H1 (cell line): ENCODE results near the gene ZFAND2B. TPM values are rescaled to one million over a fixed set of nuclear protein-coding genes. Genes with fewer than 3 reads are reported as not detected.

Source experiments
- CTCF ChIA-PET: fragments of 300-600 bp; sonication (Branson Sonifier 250); formaldehyde crosslinking; loops from one replicate; lab custom pipeline; 2021; ENCODE audit not compliant: partially characterized antibody; lab: Charles Lee
- POLR2A ChIA-PET: fragments of 300-600 bp; sonication (Branson Sonifier 250); formaldehyde crosslinking; loops from one replicate; lab custom pipeline; 2021; ENCODE audit warnings: inconsistent platforms; ENCODE audit not compliant: partially characterized antibody; lab: Charles Lee
- DNase-seq, 2 experiments: peaks; one replicate each; pipeline versions ENCODE4 v3.0.0 to v3.0.0-alpha.2; 2010 to 2022; ENCODE audit warnings: low spot score in 2 of 2, low read depth in 1 of 2, mixed read lengths in 1 of 2
- FAIRE-seq: peaks from 2 replicates; lab custom pipeline; 2011; peaks lifted over from hg19 to GRCh38; lab: Jason Lieb, UNC
- H2AFZ ChIP-seq: 2 replicates; pipeline ENCODE4 v1.8.1; 2012; ENCODE audit warnings: low read length, inconsistent platforms
- H2AK5ac ChIP-seq: 2 replicates; pipeline ENCODE4 v1.6.1; 2013; ENCODE audit warnings: low read depth, low read length
- H2BK120ac ChIP-seq: replicated peaks from 2 replicates; pipeline ENCODE3; 2013; ENCODE audit warnings: low read depth, low read length, inconsistent platforms
- H2BK12ac ChIP-seq: 2 replicates; pipeline ENCODE4 v1.6.1; 2013; ENCODE audit warnings: low read depth, low read length
- H2BK15ac ChIP-seq: 2 replicates; pipeline ENCODE4 v1.6.1; 2013; ENCODE audit warnings: low read length
- H2BK20ac ChIP-seq: 2 replicates; pipeline ENCODE4 v1.6.1; 2013; ENCODE audit warnings: low read length
- H2BK5ac ChIP-seq: 2 replicates; pipeline ENCODE4 v1.6.1; 2013; ENCODE audit warnings: low read depth, low read length
- H3K14ac ChIP-seq: 2 replicates; pipeline ENCODE4 v1.6.1; 2013; ENCODE audit warnings: inconsistent platforms; ENCODE audit not compliant: insufficient read length
- H3K18ac ChIP-seq: 2 replicates; pipeline ENCODE4 v1.6.1; 2013; ENCODE audit warnings: low read length; ENCODE audit errors: extremely low read depth
- H3K23ac ChIP-seq: 2 replicates; pipeline ENCODE4 v1.6.1; 2013; ENCODE audit warnings: inconsistent platforms; ENCODE audit not compliant: insufficient read length
- H3K23me2 ChIP-seq: 2 replicates; pipeline ENCODE4 v1.6.1; 2013; ENCODE audit warnings: low read depth, low read length
- H3K27ac ChIP-seq: 2 replicates; pipeline ENCODE4 v1.6.1; 2011; ENCODE audit warnings: low read depth, low read length, inconsistent platforms
- H3K27me3 ChIP-seq, 4 experiments: replicated peaks in 1 of 4; 1 replicate in 1 of 4; 2 replicates in 3 of 4; pipeline versions ENCODE4 v1.6.1 to v1.8.1; 2011 to 2013; ENCODE audit warnings: low read length in 3 of 4, mild to moderate bottlenecking in 3 of 4, inconsistent platforms in 2 of 4, mixed read lengths in 2 of 4, moderate library complexity in 1 of 4; ENCODE audit not compliant: control insufficient read depth in 3 of 4, insufficient read depth in 3 of 4; ENCODE audit errors: extremely low read depth in 1 of 4
- H3K36me3 ChIP-seq, 4 experiments: 2 replicates each; pipeline versions ENCODE4 v1.6.1 to v1.8.1; 2011 to 2013; ENCODE audit warnings: mild to moderate bottlenecking in 4 of 4, low read length in 3 of 4, moderate library complexity in 2 of 4, control low read depth in 1 of 4, inconsistent platforms in 1 of 4; ENCODE audit not compliant: insufficient read depth in 4 of 4, control insufficient read depth in 2 of 4
- H3K4ac ChIP-seq: replicated peaks from 2 replicates; pipeline ENCODE3; 2013; ENCODE audit warnings: low read length, low read depth, mixed read lengths, inconsistent platforms; ENCODE audit not compliant: insufficient read length
- H3K4me1 ChIP-seq, 4 experiments: replicated peaks in 1 of 4; 1 replicate in 1 of 4; 2 replicates in 3 of 4; pipeline versions ENCODE4 v1.6.1 to v1.8.1; 2011 to 2013; ENCODE audit warnings: low read length in 3 of 4, inconsistent platforms in 2 of 4, mixed read lengths in 1 of 4; ENCODE audit not compliant: insufficient read depth in 4 of 4, control insufficient read depth in 3 of 4
- H3K4me2 ChIP-seq, 2 experiments: 2 replicates each; pipeline versions ENCODE4 v1.6.1 to v1.8.1; 2011 to 2013; ENCODE audit warnings: low read depth in 2 of 2, low read length in 2 of 2, control low read depth in 1 of 2, inconsistent platforms in 1 of 2, mild to moderate bottlenecking in 1 of 2; ENCODE audit not compliant: insufficient read depth in 1 of 2
- H3K4me3 ChIP-seq, 4 experiments: fragments of 200-600, 300-600 bp in 1 of 4; sonication (generic), shearing (Covaris generic), sonication (Bioruptor Twin) in 1 of 4; 2 replicates each; pipeline versions ENCODE4 v1.5.1 to v1.8.1; 2011 to 2016; ENCODE audit warnings: low read length in 4 of 4, low read depth in 3 of 4, control low read depth in 2 of 4, inconsistent platforms in 2 of 4, mild to moderate bottlenecking in 2 of 4, mixed read lengths in 1 of 4, moderate library complexity in 1 of 4; ENCODE audit not compliant: insufficient read depth in 2 of 4; ENCODE audit errors: extremely low read depth in 1 of 4
- H3K56ac ChIP-seq: replicated peaks from 2 replicates; pipeline ENCODE3; 2013; ENCODE audit warnings: low read depth, mild to moderate bottlenecking, mixed read lengths, low read length, inconsistent platforms; ENCODE audit not compliant: insufficient read length
- H3K79me1 ChIP-seq: 2 replicates; pipeline ENCODE4 v1.6.1; 2013; ENCODE audit warnings: low read depth, low read length, control low read depth
- H3K79me2 ChIP-seq, 2 experiments: 2 replicates each; pipeline versions ENCODE4 v1.6.1 to v1.8.1; 2012 to 2013; ENCODE audit warnings: low read length in 2 of 2, mild to moderate bottlenecking in 2 of 2, inconsistent platforms in 1 of 2; ENCODE audit not compliant: insufficient read depth in 2 of 2, control insufficient read depth in 1 of 2
- H3K9ac ChIP-seq, 4 experiments: replicated peaks in 1 of 4; 1 replicate in 1 of 4; 2 replicates in 3 of 4; pipeline versions ENCODE4 v1.6.1 to v1.8.1; 2011 to 2013; ENCODE audit warnings: low read depth in 3 of 4, low read length in 3 of 4, control low read depth in 2 of 4, mild to moderate bottlenecking in 2 of 4, moderate library complexity in 2 of 4, inconsistent platforms in 1 of 4; ENCODE audit errors: extremely low read depth in 1 of 4
- H3K9me3 ChIP-seq, 2 experiments: 2 replicates each; pipeline versions ENCODE4 v1.6.1 to v1.8.1; 2012 to 2013; ENCODE audit warnings: mild to moderate bottlenecking in 2 of 2, moderate library complexity in 2 of 2, control low read depth in 1 of 2, inconsistent platforms in 1 of 2, low read depth in 1 of 2, low read length in 1 of 2, mixed read lengths in 1 of 2; ENCODE audit not compliant: insufficient read depth in 2 of 2
- H4K20me1 ChIP-seq, 2 experiments: replicated peaks in 1 of 2; 2 replicates each; pipeline versions ENCODE3 to v1.8.1; 2011 to 2013; ENCODE audit warnings: inconsistent platforms in 2 of 2, low read length in 2 of 2, mild to moderate bottlenecking in 1 of 2; ENCODE audit not compliant: insufficient read depth in 2 of 2, control insufficient read depth in 1 of 2
- H4K5ac ChIP-seq: 2 replicates; pipeline ENCODE4 v1.6.1; 2013; ENCODE audit warnings: low read length, low read depth, mixed read lengths, inconsistent platforms; ENCODE audit not compliant: insufficient read length
- H4K8ac ChIP-seq: 2 replicates; pipeline ENCODE4 v1.8.0; 2013; ENCODE audit warnings: mild to moderate bottlenecking, moderate library complexity, low read length, inconsistent platforms; ENCODE audit not compliant: insufficient read depth; ENCODE audit errors: extremely low read depth
- H4K91ac ChIP-seq: replicated peaks from 2 replicates; pipeline ENCODE3; 2013; ENCODE audit warnings: low read length, mixed read lengths, inconsistent platforms; ENCODE audit not compliant: insufficient read length
- EP300 ChIP-seq, 2 experiments: IDR thresholded peaks; 1 replicate in 1 of 2; 2 replicates in 1 of 2; pipeline ENCODE4 v1.6.1; 2011 to 2012; ENCODE audit warnings: low read depth in 2 of 2, low read length in 2 of 2, mild to moderate bottlenecking in 2 of 2, borderline replicate concordance in 1 of 2, inconsistent platforms in 1 of 2, moderate library complexity in 1 of 2
- HDAC2 ChIP-seq, 2 experiments: fragments of 300-600 bp in 1 of 2; sonication (generic) in 1 of 2; IDR thresholded peaks; 2 replicates each; pipeline ENCODE4 v1.6.1; 2011 to 2012; ENCODE audit warnings: low read depth in 2 of 2, low read length in 2 of 2, mild to moderate bottlenecking in 2 of 2, moderate library complexity in 2 of 2, borderline replicate concordance in 1 of 2, inconsistent platforms in 1 of 2
- MAX ChIP-seq: IDR thresholded peaks from 2 replicates; pipeline ENCODE4 v1.6.1; 2012; ENCODE audit warnings: inconsistent platforms
- NRF1 ChIP-seq: IDR thresholded peaks from 2 replicates; pipeline ENCODE4 v1.6.1; 2011; ENCODE audit warnings: mild to moderate bottlenecking, low read depth, low read length, improper control_type of control experiment
- POLR2A ChIP-seq, 2 experiments: IDR thresholded peaks; 1 replicate in 1 of 2; 2 replicates in 1 of 2; pipeline ENCODE4 v1.6.1; 2011; ENCODE audit warnings: low read depth in 2 of 2, low read length in 2 of 2, mild to moderate bottlenecking in 2 of 2; ENCODE audit errors: control extremely low read depth in 1 of 2
- POLR2AphosphoS5 ChIP-seq: IDR thresholded peaks from 2 replicates; pipeline ENCODE4 v1.6.1; 2011; ENCODE audit warnings: low read depth, low read length
- SIN3A ChIP-seq, 2 experiments: IDR thresholded peaks in 1 of 2; conservative IDR thresholded peaks in 1 of 2; 2 replicates each; pipeline ENCODE4 v1.6.1; 2011 to 2012; ENCODE audit warnings: low read length in 2 of 2, improper control_type of control experiment in 1 of 2, low read depth in 1 of 2, mild to moderate bottlenecking in 1 of 2
- WGBS, 2 experiments: shearing (Covaris generic) in 1 of 2; methylation state at CpG; one replicate each; pipeline versions ENCODE4 v1.1.6 to v1.1.7; 2013 to 2015; ENCODE audit warnings: low lambda C conversion rate in 2 of 2, mixed read lengths in 2 of 2, inconsistent platforms in 1 of 2, low coverage in 1 of 2, missing lambda C conversion rate in 1 of 2; ENCODE audit not compliant: insufficient replicate concordance in 2 of 2, insufficient coverage in 1 of 2, insufficient read length in 1 of 2; ENCODE audit errors: extremely low coverage in 1 of 2, missing lambda C conversion rate in 1 of 2; 5-methylcytosine and 5-hydroxymethylcytosine counted together
- polyA plus RNA-seq, 7 experiments: library from polyadenylated mRNA; depleted of rRNA in 3 of 7; stranded (reverse) in 5 of 7; unstranded in 2 of 7; fragments of >200 nt in 5 of 7; fragments of 200-250 nt in 2 of 7; gene quantifications; 1 replicate in 5 of 7; 2 replicates in 1 of 7; 4 replicates in 1 of 7; pipeline versions ENCODE4 v1.2.1 to v1.2.3, GENCODE V29; 2011 to 2013; ENCODE audit warnings: missing spikeins in 2 of 7, mixed read lengths in 2 of 7
- total RNA-seq: library from RNA; stranded (reverse); fragmentation: NEBNext Ultra II Directional; extraction: Animal tissue kit (Norgen Biotek cat#: 25700); gene quantifications from 2 replicates; pipeline ENCODE4 v1.2.1, GENCODE V29; 2021

ZFAND2B gene
- total and polyA plus RNA-seq, 2 of the 8 experiments (the other 6 are each of a cell fraction or from before 2014, with no cell fraction given) = 16.0 to 17.9 TPM

GRCh38 chr2:219207134-219207883 is 727 bp downstream of the ZFAND2B start:
- WGBS, 2 experiments = 46% methylated on average over 14 of the region's 22 CpGs; no CpG with 5 or more reads in 1 of the 2 experiments
- H3K9ac ChIP-seq = peak overlapping the region in 2 of 4 experiments; percentile 39 to 73; a peak in 3 of 7 replicates
- no peak overlapping the region for H2BK120ac ChIP-seq
- H2BK20ac ChIP-seq = no peak overlapping the region
- H4K8ac ChIP-seq = no peak overlapping the region; the same call in 1 of the 2 replicates
- TF ChIP-seq SIN3A (conservative IDR thresholded peaks at IDR 0.05 in 1 of 2, IDR thresholded peaks at IDR 0.05 in 1 of 2; ENCODE audit: low read depth in 1 of 2, low read length in 2 of 2) (0 out of 4 replicates have a peak, but pooled peaks of 1 of the 2 experiments have one; percentile 20), NRF1 (no peak), POLR2AphosphoS5 (0 out of 2 replicates have a peak, but pooled peaks have one; percentile 18), POLR2A (IDR thresholded peaks at IDR 0.05; ENCODE audit: control extremely low read depth in 1 of 2, low read depth in 2 of 2, low read length in 2 of 2) (no peak; a peak in 1 of 3 replicates), MAX (0 out of 2 replicates have a peak, but pooled peaks have one; percentile 47), EP300 (IDR thresholded peaks at IDR 0.05; ENCODE audit: borderline replicate concordance in 1 of 2, low read depth in 2 of 2, low read length in 2 of 2) (no peak), HDAC2 (IDR thresholded peaks at IDR 0.05; ENCODE audit: borderline replicate concordance in 1 of 2, low read depth in 2 of 2, low read length in 2 of 2) (no peak)
- ChIA-PET CTCF (interaction anchor here (0.8 to 2.4 kb wide), 10 partner anchors 9 to 424 kb away, joined by 3 to 8 read pairs (median 3); no protein-coding TSS in a partner anchor), POLR2A (interaction anchor here (0.9 to 6.1 kb wide), 9 partner anchors 11 to 45 kb away, joined by 3 to 101 read pairs (median 7); partner anchors contain the start of genes ABCB6, ANKZF1, ATG9A and CNPPD1)
- no peak overlapping the region for H2BK12ac ChIP-seq
- H4K91ac ChIP-seq = no peak overlapping the region
- peaks cover 3 to 24% (median 10%) of the 10 kb centered on the region in 4 experiments; a peak in 7 of 8 replicates for H3K36me3 ChIP-seq
- peak overlapping the region; percentile 92; the same call in 1 of the 2 replicates for H2AFZ ChIP-seq
- no peaks in the 10 kb centered on the region for H3K79me2 ChIP-seq
- FAIRE-seq = no peak
- H3K14ac ChIP-seq = no peak overlapping the region
- H4K5ac ChIP-seq = no peak overlapping the region
- no peak overlapping the region for H2AK5ac ChIP-seq
- no peaks in the 10 kb centered on the region for H3K27me3 ChIP-seq
- H3K56ac ChIP-seq = no peak overlapping the region
- peak overlapping the region; percentile 91 to 100 for H3K4me2 ChIP-seq
- H3K23me2 ChIP-seq = peaks cover 10% of the 10 kb centered on the region
- H3K4me1 ChIP-seq = peaks cover 0 to 6% (median 3%) of the 10 kb centered on the region in 4 experiments; a peak in 5 of 7 replicates
- DNase-seq = no peak
- H2BK5ac ChIP-seq = no peak overlapping the region; the same call in 1 of the 2 replicates
- H3K4ac ChIP-seq = no peak overlapping the region
- no peak overlapping the region for H3K18ac ChIP-seq
- H2BK15ac ChIP-seq = no peak overlapping the region
- H3K27ac ChIP-seq = peak overlapping the region; percentile 27; the same call in 1 of the 2 replicates
- peak overlapping the region; percentile 56 to 72 (median 64) for H3K4me3 ChIP-seq
- H3K23ac ChIP-seq = no peak overlapping the region
- H4K20me1 ChIP-seq = peaks cover 0 to 2% of the 10 kb centered on the region in 2 experiments
- H3K79me1 ChIP-seq = no peaks in the 10 kb centered on the region
- H3K9me3 ChIP-seq = no peaks in the 10 kb centered on the region; a peak in 1 of 4 replicates
